K562 (cell line): ENCODE data around the gene RINL. TPM values are rescaled to one million over a fixed set of nuclear protein-coding genes. Genes with fewer than 3 reads are reported as not detected.

Experiments used
- ADNP ChIP-seq: fragments of 200-800 bp; sonication (Bioruptor generic); IDR thresholded peaks from 2 replicates; pipeline ENCODE4 v1.6.1; 2016; ENCODE audit warnings: missing genetic modification characterization, missing compliant biosample characterization
- C11orf30 ChIP-seq: fragments of 450-650 bp; IDR thresholded peaks from 2 replicates; pipeline ENCODE4 v1.6.1; 2016; ENCODE audit warnings: low read depth, mild to moderate bottlenecking
- CHCHD3 ChIP-seq: fragments of 250-450 bp; sonication (Bioruptor Pico); IDR thresholded peaks from 2 replicates; pipeline ENCODE4 v2.1.2; 2022; ENCODE audit warnings: mild to moderate bottlenecking
- FOXK1 ChIP-seq: sonication (generic); formaldehyde crosslinking; IDR thresholded peaks from 2 replicates; pipeline ENCODE4 v1.8.0; 2022; ENCODE audit warnings: missing genetic modification reagents, mild to moderate bottlenecking, borderline replicate concordance
- KAT8 ChIP-seq: fragments of 450-650 bp; IDR thresholded peaks from 2 replicates; pipeline ENCODE4 v1.6.1; 2016; ENCODE audit warnings: low read depth, mild to moderate bottlenecking
- MCM7 ChIP-seq, 2 experiments: fragments of 450-650 bp; IDR thresholded peaks; 2 replicates each; pipeline ENCODE4 v1.6.1; 2016 to 2018
- NCOA4 ChIP-seq: fragments of 450-650 bp; IDR thresholded peaks from 2 replicates; pipeline ENCODE4 v1.6.1; 2018; ENCODE audit warnings: mild to moderate bottlenecking; ENCODE audit not compliant: partially characterized antibody
- NEUROD1 ChIP-seq: fragments of 150-350 bp; IDR thresholded peaks from 2 replicates; pipeline ENCODE4 v1.6.1; 2014; ENCODE audit warnings: borderline replicate concordance, low read length, low read depth; ENCODE audit not compliant: partially characterized antibody
- PPARD ChIP-seq: fragments of 250-450 bp; sonication (Bioruptor Pico); IDR thresholded peaks from 2 replicates; pipeline ENCODE4 v1.8.0; 2022; ENCODE audit warnings: inconsistent platforms, mild to moderate bottlenecking, moderate library complexity
- SMAD4 ChIP-seq: fragments of 250-450 bp; sonication (Bioruptor Pico); conservative IDR thresholded peaks from 2 replicates; pipeline ENCODE4 v1.8.0; 2021; ENCODE audit warnings: inconsistent platforms, mild to moderate bottlenecking, moderate library complexity
- TAF9B ChIP-seq: fragments of 450-650 bp; IDR thresholded peaks from 2 replicates; pipeline ENCODE4 v1.6.1; 2018; ENCODE audit warnings: mild to moderate bottlenecking; ENCODE audit not compliant: partially characterized antibody
- ZNF197 ChIP-seq: fragments of 200-800 bp; sonication (Bioruptor generic); IDR thresholded peaks from 2 replicates; pipeline ENCODE4 v1.6.1; 2016; ENCODE audit warnings: low read depth, missing genetic modification characterization, missing compliant biosample characterization
- ZNF830 ChIP-seq: fragments of 250-450 bp; sonication (Bioruptor Pico); IDR thresholded peaks from 2 replicates; pipeline ENCODE4 v1.5.0; 2021; ENCODE audit warnings: mild to moderate bottlenecking
- polyA plus RNA-seq, 8 experiments: library from polyadenylated mRNA; depleted of rRNA in 4 of 8; stranded (reverse) in 5 of 8; unstranded in 3 of 8; fragments of >200 nt; fragmentation: Nextera tagmentation in 2 of 8; fragmentation: Illumina TruSeq in 1 of 8; extraction: Ambion mirVana in 2 of 8; extraction: Trizol in 1 of 8; gene quantifications; 2 replicates each; pipeline versions ENCODE4 v1.2.1 to v1.2.3, GENCODE V29; 2011 to 2014; ENCODE audit warnings: inconsistent platforms in 1 of 8, missing spikeins in 1 of 8
- total RNA-seq, 7 experiments: library from RNA; depleted of rRNA in 6 of 7; stranded (reverse); fragments of >200 nt in 6 of 7; fragmentation: Illumina TruSeq in 2 of 7; extraction: Trizol in 2 of 7; gene quantifications; 2 replicates each; pipeline versions ENCODE4 v1.2.1 to v1.2.3, GENCODE V29; 2011 to 2021; ENCODE audit warnings: low replicate concordance in 1 of 7
- TF ChIP-seq, protein P1 (sequence below): fragments of 450-650 bp; IDR thresholded peaks from 2 replicates; pipeline ENCODE4 v1.6.1; 2016; ENCODE audit warnings: mild to moderate bottlenecking, moderate library complexity
- TF ChIP-seq, protein P2 (sequence below): fragments of 450-650 bp; IDR thresholded peaks from 2 replicates; pipeline ENCODE4 v1.6.1; 2014; ENCODE audit warnings: low read depth, mild to moderate bottlenecking, moderate library complexity, borderline replicate concordance
- TF ChIP-seq, protein P3 (sequence below): fragments of 250-450 bp; sonication (Bioruptor Pico); IDR thresholded peaks from 2 replicates; pipeline ENCODE4 v1.5.0; 2021

RINL gene
- total and polyA plus RNA-seq, 9 of the 15 experiments (the other 6 are each of a cell fraction or from before 2014, with no cell fraction given): 0.82 to 10.9 (median 4.9) TPM

DNA sequence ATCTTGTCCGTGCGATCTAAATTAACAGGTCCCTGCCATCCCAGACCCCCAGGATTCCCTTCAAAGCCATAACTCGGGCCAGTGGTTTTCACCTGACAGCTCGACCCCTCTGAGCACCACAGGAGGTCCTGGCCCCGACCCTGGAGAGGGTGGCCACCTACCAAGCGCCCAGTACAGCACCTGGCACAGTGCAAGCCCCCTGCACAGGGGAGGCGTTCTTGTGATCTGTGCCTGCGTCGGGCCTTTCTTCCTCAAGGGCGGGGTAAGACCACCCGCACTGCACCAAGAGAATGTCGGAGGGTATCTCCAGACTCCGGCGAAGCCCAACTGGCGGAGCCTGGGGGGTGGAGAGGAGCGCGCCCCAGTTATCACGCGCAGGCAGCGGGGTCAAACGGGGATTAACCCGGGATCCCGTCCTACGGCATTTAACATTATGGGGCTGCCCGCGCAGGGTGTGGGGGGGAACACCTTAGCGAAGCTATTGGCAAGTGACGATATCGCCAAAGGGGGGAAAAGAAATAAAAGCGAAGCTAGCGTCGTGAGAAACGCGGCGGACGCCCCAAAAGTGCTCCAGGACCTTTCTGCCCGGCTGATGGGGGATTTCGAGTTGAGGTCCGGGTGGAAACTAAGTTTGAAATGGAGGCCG lies 27.0 kb downstream of the RINL start (continued):
- TF ChIP-seq, protein P1, sequence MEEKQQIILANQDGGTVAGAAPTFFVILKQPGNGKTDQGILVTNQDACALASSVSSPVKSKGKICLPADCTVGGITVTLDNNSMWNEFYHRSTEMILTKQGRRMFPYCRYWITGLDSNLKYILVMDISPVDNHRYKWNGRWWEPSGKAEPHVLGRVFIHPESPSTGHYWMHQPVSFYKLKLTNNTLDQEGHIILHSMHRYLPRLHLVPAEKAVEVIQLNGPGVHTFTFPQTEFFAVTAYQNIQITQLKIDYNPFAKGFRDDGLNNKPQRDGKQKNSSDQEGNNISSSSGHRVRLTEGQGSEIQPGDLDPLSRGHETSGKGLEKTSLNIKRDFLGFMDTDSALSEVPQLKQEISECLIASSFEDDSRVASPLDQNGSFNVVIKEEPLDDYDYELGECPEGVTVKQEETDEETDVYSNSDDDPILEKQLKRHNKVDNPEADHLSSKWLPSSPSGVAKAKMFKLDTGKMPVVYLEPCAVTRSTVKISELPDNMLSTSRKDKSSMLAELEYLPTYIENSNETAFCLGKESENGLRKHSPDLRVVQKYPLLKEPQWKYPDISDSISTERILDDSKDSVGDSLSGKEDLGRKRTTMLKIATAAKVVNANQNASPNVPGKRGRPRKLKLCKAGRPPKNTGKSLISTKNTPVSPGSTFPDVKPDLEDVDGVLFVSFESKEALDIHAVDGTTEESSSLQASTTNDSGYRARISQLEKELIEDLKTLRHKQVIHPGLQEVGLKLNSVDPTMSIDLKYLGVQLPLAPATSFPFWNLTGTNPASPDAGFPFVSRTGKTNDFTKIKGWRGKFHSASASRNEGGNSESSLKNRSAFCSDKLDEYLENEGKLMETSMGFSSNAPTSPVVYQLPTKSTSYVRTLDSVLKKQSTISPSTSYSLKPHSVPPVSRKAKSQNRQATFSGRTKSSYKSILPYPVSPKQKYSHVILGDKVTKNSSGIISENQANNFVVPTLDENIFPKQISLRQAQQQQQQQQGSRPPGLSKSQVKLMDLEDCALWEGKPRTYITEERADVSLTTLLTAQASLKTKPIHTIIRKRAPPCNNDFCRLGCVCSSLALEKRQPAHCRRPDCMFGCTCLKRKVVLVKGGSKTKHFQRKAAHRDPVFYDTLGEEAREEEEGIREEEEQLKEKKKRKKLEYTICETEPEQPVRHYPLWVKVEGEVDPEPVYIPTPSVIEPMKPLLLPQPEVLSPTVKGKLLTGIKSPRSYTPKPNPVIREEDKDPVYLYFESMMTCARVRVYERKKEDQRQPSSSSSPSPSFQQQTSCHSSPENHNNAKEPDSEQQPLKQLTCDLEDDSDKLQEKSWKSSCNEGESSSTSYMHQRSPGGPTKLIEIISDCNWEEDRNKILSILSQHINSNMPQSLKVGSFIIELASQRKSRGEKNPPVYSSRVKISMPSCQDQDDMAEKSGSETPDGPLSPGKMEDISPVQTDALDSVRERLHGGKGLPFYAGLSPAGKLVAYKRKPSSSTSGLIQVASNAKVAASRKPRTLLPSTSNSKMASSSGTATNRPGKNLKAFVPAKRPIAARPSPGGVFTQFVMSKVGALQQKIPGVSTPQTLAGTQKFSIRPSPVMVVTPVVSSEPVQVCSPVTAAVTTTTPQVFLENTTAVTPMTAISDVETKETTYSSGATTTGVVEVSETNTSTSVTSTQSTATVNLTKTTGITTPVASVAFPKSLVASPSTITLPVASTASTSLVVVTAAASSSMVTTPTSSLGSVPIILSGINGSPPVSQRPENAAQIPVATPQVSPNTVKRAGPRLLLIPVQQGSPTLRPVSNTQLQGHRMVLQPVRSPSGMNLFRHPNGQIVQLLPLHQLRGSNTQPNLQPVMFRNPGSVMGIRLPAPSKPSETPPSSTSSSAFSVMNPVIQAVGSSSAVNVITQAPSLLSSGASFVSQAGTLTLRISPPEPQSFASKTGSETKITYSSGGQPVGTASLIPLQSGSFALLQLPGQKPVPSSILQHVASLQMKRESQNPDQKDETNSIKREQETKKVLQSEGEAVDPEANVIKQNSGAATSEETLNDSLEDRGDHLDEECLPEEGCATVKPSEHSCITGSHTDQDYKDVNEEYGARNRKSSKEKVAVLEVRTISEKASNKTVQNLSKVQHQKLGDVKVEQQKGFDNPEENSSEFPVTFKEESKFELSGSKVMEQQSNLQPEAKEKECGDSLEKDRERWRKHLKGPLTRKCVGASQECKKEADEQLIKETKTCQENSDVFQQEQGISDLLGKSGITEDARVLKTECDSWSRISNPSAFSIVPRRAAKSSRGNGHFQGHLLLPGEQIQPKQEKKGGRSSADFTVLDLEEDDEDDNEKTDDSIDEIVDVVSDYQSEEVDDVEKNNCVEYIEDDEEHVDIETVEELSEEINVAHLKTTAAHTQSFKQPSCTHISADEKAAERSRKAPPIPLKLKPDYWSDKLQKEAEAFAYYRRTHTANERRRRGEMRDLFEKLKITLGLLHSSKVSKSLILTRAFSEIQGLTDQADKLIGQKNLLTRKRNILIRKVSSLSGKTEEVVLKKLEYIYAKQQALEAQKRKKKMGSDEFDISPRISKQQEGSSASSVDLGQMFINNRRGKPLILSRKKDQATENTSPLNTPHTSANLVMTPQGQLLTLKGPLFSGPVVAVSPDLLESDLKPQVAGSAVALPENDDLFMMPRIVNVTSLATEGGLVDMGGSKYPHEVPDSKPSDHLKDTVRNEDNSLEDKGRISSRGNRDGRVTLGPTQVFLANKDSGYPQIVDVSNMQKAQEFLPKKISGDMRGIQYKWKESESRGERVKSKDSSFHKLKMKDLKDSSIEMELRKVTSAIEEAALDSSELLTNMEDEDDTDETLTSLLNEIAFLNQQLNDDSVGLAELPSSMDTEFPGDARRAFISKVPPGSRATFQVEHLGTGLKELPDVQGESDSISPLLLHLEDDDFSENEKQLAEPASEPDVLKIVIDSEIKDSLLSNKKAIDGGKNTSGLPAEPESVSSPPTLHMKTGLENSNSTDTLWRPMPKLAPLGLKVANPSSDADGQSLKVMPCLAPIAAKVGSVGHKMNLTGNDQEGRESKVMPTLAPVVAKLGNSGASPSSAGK: no peak
- TF ChIP-seq C11orf30 (no peak), PPARD (CRISPR knock-in tag) (no peak), ADNP (tag) (no peak), TAF9B (no peak), NCOA4 (no peak), ZNF830 (no peak), MCM7 (IDR thresholded peaks at IDR 0.05) (no peak), KAT8 (no peak), NEUROD1 (no peak), ZNF197 (no peak), CHCHD3 (CRISPR knock-in tag) (no peak), FOXK1 (CRISPR knock-in tag) (peak; percentile 76; the same call in 1 of the 2 replicates), SMAD4 (CRISPR knock-in tag) (no peak)
- TF ChIP-seq, protein P2, sequence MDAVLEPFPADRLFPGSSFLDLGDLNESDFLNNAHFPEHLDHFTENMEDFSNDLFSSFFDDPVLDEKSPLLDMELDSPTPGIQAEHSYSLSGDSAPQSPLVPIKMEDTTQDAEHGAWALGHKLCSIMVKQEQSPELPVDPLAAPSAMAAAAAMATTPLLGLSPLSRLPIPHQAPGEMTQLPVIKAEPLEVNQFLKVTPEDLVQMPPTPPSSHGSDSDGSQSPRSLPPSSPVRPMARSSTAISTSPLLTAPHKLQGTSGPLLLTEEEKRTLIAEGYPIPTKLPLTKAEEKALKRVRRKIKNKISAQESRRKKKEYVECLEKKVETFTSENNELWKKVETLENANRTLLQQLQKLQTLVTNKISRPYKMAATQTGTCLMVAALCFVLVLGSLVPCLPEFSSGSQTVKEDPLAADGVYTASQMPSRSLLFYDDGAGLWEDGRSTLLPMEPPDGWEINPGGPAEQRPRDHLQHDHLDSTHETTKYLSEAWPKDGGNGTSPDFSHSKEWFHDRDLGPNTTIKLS: no peak; the same call in none of the 2 replicates
- TF ChIP-seq, protein P3, sequence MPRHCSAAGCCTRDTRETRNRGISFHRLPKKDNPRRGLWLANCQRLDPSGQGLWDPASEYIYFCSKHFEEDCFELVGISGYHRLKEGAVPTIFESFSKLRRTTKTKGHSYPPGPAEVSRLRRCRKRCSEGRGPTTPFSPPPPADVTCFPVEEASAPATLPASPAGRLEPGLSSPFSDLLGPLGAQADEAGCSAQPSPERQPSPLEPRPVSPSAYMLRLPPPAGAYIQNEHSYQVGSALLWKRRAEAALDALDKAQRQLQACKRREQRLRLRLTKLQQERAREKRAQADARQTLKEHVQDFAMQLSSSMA (CRISPR knock-in tag): no peak; the same call in 1 of the 2 replicates
